GM18498 (cell line): ENCODE measurements around the gene HECW1.
"Not testable (repeated sequence)": the region's sequence is repeated elsewhere in the genome, so short reads cannot be mapped to it uniquely, and the experiment has no call there.

ENCODE experiments used
- ATAC-seq: cut with Tn5 transposase; IDR thresholded peaks from one replicate; pipeline ENCODE4 v1.9.1; 2021; ENCODE audit warnings: mild to moderate bottlenecking, moderate library complexity; ENCODE audit not compliant: unreplicated experiment

The HECW1 gene

DNA sequence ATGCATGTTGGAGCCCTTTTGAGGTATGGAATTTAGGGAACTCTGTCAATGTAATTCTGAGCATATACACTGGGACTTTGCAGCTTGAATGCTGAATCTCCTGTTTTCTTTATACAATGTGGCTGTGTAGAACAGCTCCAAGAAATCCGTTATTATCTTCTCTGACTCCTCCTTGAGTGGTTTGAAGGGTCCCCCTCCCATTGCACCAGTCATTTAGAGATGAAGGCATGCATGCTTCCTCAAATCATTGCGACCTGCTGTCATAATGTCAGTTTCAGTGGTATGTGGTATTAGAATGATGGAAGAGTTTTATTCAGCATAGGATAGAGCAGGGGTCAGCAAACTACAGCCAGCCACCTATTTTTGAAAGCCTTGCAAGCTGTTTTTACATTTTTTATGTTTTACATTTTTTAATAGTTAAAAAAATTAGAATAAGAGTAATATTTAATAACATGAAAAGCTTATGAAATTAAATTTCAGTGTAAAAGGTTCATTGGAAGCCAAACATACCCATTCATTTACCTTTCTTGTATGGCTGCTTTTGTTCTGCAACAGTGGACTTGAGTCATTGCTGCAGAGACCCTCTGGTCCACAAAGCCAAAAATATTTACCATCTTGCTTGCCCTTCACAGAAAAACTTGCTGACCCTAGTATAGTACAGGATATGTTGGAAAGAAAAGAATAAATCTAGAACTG lies 478.6 kb downstream of the HECW1 start:
- ATAC-seq, result peak; percentile 79

GRCh38 chr7:43591558-43592180 lies 479.2 kb downstream of the HECW1 start:
- ATAC-seq, result no peak

GRCh38 chr7:43592326-43592725 lies 479.9 kb downstream of the HECW1 start:
- no peak for ATAC-seq

GRCh38 chr7:43593010-43593409 lies 480.6 kb downstream of the HECW1 start:
- ATAC-seq, result no peak

DNA sequence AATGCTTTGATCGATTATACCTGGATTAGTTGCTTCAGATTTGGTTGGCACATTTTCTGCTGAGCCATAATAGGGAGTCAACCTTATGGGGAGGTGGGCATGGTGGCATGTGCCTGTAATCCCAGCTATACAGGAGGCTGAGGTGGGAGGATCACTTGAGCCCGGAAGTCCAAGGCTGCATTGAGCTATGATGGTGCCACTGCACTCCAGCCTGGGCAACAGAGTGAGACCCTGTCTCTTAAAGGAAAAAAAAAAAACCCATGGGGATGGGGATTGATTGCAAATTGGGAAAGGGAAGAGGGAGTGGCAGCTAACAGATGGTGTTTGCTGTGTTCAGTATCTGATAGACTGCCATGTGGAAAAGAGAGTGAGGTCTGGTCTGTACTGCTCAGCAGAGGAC lies 481.6 kb downstream of the HECW1 start:
- ATAC-seq, result no peak

DNA sequence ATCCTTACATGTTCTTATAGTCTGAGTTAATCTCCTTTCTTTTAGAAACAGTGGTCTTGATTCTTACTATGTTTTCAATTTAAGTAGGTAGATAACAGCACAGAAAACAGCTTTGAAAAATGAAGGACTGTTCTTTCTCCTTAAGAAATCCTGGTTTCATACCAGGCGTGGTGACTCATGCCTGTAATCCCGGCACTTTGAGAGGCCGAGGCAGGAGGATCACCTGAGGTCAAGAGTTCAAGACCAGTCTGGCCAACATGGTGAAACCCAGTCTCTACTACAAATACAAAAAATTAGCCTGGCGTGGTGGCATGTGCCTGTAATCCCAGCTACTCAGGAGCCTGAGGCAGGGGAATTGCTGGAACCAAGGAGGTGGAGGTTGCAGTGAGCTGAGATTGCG lies 484.0 kb downstream of the HECW1 start:
- ATAC-seq, result not testable (repeated sequence)

DNA sequence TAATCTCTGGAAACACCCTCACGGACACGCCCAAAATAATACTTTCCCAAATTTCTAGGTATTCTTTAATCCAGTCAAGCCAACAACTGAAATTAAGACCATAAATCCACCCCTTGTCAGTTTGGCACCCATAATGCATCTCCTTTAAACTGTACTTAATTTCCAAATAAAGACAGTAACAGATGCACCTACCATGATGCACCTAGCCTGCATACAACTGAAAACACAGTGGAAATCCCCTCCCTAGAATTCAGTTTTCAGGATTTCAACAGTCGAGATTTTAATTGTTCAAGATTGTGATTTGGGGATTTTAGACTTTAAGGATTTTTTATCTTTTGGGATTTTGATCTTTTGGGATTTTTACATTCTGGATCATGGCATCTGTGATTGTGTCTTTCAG lies 487.6 kb downstream of the HECW1 start:
- no peak for ATAC-seq

DNA sequence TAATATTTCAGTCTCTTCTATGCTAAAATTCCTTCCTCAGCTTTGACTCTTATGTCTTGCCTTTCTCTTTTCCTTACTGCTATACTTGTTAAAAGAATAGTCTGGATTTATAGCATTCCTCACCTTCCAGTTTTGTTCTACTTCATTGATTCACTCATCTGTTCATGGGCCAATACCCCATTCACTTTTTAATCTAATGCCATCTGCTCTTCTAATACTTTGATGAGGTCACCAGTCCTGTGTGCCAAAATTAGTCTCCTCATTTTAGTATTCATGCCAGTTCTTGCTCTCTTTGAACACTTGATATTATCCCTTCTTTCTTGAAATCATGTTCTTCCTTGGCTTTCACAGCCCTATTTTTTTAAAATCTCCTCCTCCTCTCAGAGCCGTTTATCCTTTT lies 489.8 kb downstream of the HECW1 start:
- ATAC-seq, result no peak

- no peak for ATAC-seq
These were observed 491.8 kb downstream of the HECW1 start for GRCh38 chr7:43604251-43604650.

DNA sequence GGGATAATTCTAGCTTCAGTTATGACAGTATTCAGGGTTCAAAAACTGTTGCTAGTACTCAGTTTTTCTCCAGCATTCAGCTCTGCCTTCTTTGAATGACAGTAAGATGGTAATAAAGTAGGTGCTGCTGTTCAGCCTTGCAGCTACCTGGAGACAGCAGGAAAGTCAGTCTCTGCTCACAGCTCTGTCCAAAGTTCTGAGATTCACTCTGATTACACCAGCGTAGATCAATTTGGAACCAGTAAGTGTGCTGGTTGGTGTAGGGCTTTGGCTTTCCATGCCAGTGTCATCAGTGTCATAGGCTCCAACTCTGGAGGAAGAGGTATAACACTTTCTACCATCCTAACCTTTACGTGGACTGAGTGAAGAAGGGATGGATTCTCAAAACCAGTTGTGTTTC lies 496.6 kb downstream of the HECW1 start:
- no peak for ATAC-seq

GRCh38 chr7:43612128-43612527 lies 499.7 kb downstream of the HECW1 start:
- no peak for ATAC-seq

DNA sequence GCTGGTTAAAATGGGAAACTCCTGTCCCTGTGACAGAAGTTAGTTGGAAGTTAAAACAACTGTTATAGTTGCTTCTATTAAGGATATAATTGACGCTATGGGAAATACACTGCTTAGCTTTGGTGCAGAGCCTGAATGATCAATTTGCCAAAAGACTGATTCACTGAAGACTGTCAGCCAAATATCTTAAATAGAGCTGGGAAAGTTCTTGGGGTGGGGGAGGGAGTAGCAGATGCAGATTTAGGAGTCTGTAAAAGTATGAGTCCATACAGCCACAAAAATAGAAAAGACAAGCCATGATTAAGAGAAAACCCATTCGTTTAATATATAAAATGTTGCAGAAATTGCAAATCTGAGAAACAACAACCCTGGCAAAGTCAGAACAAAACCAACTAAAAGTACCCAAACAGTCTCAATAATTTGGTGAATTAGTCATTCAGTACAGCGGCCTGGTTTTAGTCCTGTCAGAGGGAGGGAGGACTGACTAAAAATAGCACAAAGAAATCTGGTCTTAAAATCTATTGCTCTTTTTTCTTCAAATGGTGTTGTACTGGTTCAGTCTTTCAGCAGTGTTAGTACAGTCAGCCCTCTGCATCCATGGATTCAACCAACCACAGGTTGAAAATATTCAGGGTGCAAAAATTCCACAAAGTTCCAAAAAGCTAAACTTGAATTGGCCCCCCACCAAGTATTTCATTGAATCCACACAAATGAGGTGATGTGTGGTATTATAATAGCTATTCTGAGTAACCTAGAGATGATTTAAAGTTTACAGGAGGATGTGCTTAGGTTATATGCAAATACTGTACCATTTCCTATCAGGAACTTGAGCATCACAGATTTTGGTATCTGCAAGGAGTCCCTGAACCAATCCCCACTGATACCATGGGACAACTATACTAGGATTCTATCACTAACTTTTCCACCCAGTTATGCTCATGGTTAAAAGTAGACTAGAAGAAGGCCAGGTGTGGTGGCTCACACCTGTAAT lies 500.4 kb downstream of the HECW1 start:
- ATAC-seq, result peak; percentile 64
